Measurements from ENCODE around the gene KRTAP3-3.
A peak's percentile ranks its signal among the peaks of the same experiment; 100 is the strongest.
"Not testable (repeated sequence)": the region's sequence is repeated elsewhere in the genome, so short reads cannot be mapped to it uniquely, and the experiment has no call there.

Gene KRTAP3-3

DNA sequence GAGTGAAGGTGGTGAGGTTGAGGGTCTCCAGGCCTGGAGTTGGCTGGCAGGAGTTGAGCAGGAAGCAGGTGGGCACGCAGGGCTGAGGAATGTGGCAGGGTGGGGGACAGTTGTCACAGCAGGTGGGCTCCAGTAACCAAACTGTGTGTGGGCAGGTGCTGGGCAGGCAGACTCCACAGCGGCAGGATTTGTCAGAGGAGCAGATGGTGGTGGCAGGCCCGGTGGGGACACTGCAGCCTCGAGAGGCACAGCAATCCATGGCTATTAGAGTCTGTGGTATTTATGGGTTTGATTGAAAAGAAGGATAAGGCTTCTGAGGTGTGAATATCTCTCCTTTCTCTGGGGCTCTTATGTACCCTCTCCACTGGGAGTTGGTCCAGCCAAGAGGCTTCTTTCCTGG, at the start of gene KRTAP3-3:
TSS of gene KRTAP3-3 (minus strand) at position 326 of the 400 bp plus-strand sequence. CDS start at position 259, 67 bp downstream.
- DNase-seq (ENCODE audit: extremely low read depth, low read depth): no peak
- no peak within 1 kb of the TSS for H3K4me3 ChIP-seq (replicated peaks; ENCODE audit: low read depth, low read length)
- TF ChIP-seq CTCF (IDR thresholded peaks at IDR 0.05; ENCODE audit: low read depth, low read length, missing control alignments): no peak

- DNase-seq (ENCODE audit: extremely low read depth, low read depth): no peak
- no peak overlapping the region for H3K4me3 ChIP-seq (replicated peaks; ENCODE audit: low read depth, low read length)
- no peak for TF ChIP-seq CTCF (IDR thresholded peaks at IDR 0.05; ENCODE audit: low read depth, low read length, missing control alignments)
These were observed 49.0 kb upstream of the KRTAP3-3 start for GRCh38 chr17:41042953-41043352.

DNA sequence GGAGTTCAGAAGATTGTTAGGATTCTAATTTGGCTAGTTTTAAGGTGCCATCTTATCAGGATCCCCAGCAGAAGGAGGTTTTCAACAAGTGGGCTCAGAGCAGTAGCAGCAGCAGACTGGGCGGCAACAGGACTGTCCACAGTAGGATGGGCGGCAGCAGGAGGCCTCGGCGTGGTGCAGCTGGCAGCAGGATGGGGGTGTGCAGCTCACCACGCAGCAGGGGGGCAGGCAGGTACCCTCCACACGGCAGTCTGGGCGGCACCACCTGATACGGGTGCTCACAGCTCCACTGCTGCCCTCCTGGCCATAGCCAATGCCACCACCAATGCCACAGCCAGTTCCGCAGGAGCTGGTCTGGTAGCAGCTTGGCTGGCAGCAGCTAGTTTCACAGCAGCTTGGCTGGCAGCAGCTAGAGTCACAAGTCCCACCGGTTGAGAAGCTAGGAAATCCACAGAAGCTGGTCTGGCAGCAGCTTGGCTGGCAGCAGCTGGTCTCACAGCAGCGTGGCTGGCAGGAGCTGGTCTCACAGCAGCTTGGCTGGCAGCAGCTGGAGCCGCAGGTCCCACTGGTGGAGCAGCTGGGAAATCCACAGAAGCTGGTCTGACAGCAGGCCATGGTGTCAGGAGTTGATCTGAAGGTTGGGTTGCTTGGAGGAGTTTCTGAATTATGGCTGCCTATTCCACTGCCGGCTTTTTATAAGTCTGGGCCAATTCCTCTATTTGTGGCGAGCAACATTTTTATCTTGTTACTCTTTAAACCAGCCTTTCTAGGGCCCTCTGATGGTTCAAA, 47.0 kb upstream of the KRTAP3-3 start, which contains the start of gene KRTAP1-1:
TSS of gene KRTAP1-1 (minus strand) at position 668 of the 789 bp plus-strand sequence. CDS start at position 615, 53 bp downstream.
- not testable (repeated sequence) for H3K4me3 ChIP-seq (replicated peaks; ENCODE audit: low read depth, low read length)

GRCh38 chr17:41037853-41038350, 43.9 kb upstream of the KRTAP3-3 start:
- no peak for DNase-seq (ENCODE audit: extremely low read depth, low read depth)
- no peak overlapping the region for H3K4me3 ChIP-seq (replicated peaks; ENCODE audit: low read depth, low read length)
- TF ChIP-seq CTCF (IDR thresholded peaks at IDR 0.05; ENCODE audit: low read depth, low read length, missing control alignments): no peak

More for the DNA sequence above, 47.0 kb upstream of the KRTAP3-3 start, which contains the start of gene KRTAP1-1:
- not testable (repeated sequence) for DNase-seq (ENCODE audit: extremely low read depth, low read depth)

DNA sequence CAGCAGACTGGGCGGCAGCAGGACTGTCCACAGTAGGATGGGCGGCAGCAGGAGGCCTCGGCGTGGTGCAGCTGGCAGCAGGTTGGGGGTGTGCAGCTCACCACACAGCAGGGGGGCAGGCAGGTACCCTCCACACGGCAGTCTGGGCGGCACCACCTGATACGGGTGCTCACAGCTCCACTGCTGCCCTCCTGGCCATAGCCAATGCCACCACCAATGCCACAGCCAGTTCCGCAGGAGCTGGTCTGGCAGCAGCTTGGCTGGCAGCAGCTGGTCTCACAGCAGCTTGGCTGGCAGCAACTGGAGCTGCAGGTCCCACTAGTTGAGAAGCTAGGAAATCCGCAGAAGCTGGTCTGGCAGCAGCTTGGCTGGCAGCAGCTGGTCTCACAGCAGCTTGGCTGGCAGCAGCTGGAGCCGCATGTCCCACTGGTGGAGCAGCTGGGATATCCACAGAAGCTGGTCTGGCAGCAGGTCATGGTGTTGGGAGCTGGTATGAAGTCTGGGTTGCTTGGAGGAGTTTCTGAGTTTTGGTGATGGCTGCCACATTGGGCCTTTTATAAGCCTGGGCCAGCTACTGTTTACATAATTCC, 40.5 kb upstream of the KRTAP3-3 start, which contains the start of gene KRTAP1-3:
TSS of gene KRTAP1-3 (minus strand) at position 529 of the 590 bp plus-strand sequence. CDS start at position 476, 53 bp downstream.
- not testable (repeated sequence) for H3K4me3 ChIP-seq (replicated peaks; ENCODE audit: low read depth, low read length); DNase-seq (ENCODE audit: extremely low read depth, low read depth)

DNA sequence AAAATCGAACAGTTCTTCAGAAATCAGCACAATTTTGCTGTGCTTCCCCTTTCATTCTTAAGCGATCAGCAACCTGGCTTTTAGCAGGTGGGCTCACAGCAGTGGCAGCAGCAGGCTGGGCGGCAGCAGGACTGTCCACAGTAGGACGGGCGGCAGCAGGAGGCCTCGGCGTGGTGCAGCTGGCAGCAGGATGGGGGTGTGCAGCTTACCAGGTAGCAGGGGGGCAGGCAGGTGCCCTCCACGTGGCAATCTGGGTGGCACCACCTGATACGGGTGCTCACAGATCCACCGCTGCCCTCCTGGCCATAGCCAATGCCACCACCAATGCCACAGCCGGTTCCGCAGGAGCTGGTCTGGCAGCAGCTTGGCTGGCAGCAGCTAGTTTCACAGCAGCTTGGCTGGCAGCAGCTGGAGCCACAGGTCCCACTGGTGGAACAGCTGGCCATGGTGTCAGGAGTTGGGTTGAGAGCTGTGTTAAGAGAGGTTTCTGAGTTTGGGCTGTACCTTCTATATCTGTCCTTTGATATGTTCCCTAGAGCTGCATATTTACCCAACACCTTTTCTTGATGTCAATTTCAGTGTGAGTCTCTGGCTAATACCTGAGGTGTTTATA, 35.8 kb upstream of the KRTAP3-3 start, which contains the start of gene KRTAP1-4:
TSS of gene KRTAP1-4 (minus strand) at position 563 of the 613 bp plus-strand sequence. CDS start at position 446, 117 bp downstream.
- no peak for TF ChIP-seq CTCF (IDR thresholded peaks at IDR 0.05; ENCODE audit: low read depth, low read length, missing control alignments)
- no peak for DNase-seq (ENCODE audit: extremely low read depth, low read depth)
- H3K4me3 ChIP-seq (replicated peaks; ENCODE audit: low read depth, low read length): no peak within 1 kb of the TSS

- TF ChIP-seq CTCF (IDR thresholded peaks at IDR 0.05; ENCODE audit: low read depth, low read length, missing control alignments): no peak
- H3K4me3 ChIP-seq (replicated peaks; ENCODE audit: low read depth, low read length): no peak within 1 kb of the TSS
- DNase-seq (ENCODE audit: extremely low read depth, low read depth): peak; percentile 52
These were observed 32.9 kb upstream of the KRTAP3-3 start, which contains the start of gene KRTAP1-5 for GRCh38 chr17:41026715-41027471. Gene KRTAP1-5 (minus strand): TSS chr17:41027208. CDS start chr17:41027155, 53 bp downstream.

All from HFF-Myc (cell line).